Endothelial cell of umbilical vein (primary cell): ENCODE data around the gene C4orf50. TPM values are rescaled to one million over a fixed set of nuclear protein-coding genes. Genes with fewer than 3 reads are reported as not detected.

ENCODE experiments used
- BruUV-seq: library from RNA; stranded (reverse); fragments of 400-500 nt; replicated peaks from 2 replicates; lab custom pipeline; 2021; lab: Mats Ljungman, UMichigan
- CTCF ChIA-PET: fragments of 300-600, 350-600 bp; sonication (Branson Sonifier 250); formaldehyde crosslinking; loops from one replicate; lab custom pipeline; 2021; ENCODE audit warnings: antibody characterized with exemption, inconsistent platforms; lab: Charles Lee
- POLR2A ChIA-PET: fragments of 300-600, 350-600 bp; sonication (Branson Sonifier 250); formaldehyde crosslinking; loops from one replicate; lab custom pipeline; 2021; ENCODE audit warnings: antibody characterized with exemption, inconsistent platforms; lab: Charles Lee
- DNase-seq: peaks from one replicate; pipeline ENCODE4 v3.0.0-alpha.2; 2011; ENCODE audit warnings: low read depth, low spot score
- FAIRE-seq: peaks from 2 replicates; lab custom pipeline; 2011; peaks lifted over from hg19 to GRCh38; lab: Jason Lieb, UNC
- H2AFZ ChIP-seq: 2 replicates; pipeline ENCODE4 v1.6.0; 2012; ENCODE audit warnings: low read depth, low read length, control low read depth, inconsistent platforms
- H3K27ac ChIP-seq: 2 replicates; pipeline ENCODE4 v1.5.1; 2011; ENCODE audit warnings: low read depth, mild to moderate bottlenecking, control low read depth, low read length, moderate library complexity; ENCODE audit not compliant: insufficient read depth
- H3K27me3 ChIP-seq, 2 experiments: 2 replicates each; pipeline versions ENCODE4 v1.6.0 to v1.6.1; 2011; ENCODE audit warnings: low read length in 2 of 2, mixed read lengths in 1 of 2; ENCODE audit not compliant: control insufficient read depth in 2 of 2, insufficient read depth in 2 of 2
- H3K36me3 ChIP-seq, 2 experiments: 2 replicates in 1 of 2; 3 replicates in 1 of 2; pipeline ENCODE4 v1.5.1; 2011; ENCODE audit warnings: low read length in 2 of 2, mild to moderate bottlenecking in 1 of 2, moderate library complexity in 1 of 2; ENCODE audit not compliant: control insufficient read depth in 2 of 2, insufficient read depth in 2 of 2; ENCODE audit errors: extremely low read depth in 1 of 2
- H3K4me1 ChIP-seq: 3 replicates; pipeline ENCODE4 v1.5.1; 2011; ENCODE audit warnings: mild to moderate bottlenecking, low read length; ENCODE audit not compliant: control insufficient read depth, insufficient read depth; ENCODE audit errors: extremely low read depth
- H3K4me2 ChIP-seq: 2 replicates; pipeline ENCODE4 v1.6.1; 2011; ENCODE audit warnings: low read length, control low read depth, mixed read lengths; ENCODE audit not compliant: insufficient read depth
- H3K4me3 ChIP-seq, 3 experiments: fragments of 200-600 bp in 1 of 3; sonication (generic), shearing (Covaris generic) in 1 of 3; replicated peaks in 1 of 3; 2 replicates each; pipeline ENCODE4 v1.5.1; 2011 to 2016; ENCODE audit warnings: control low read depth in 3 of 3, low read length in 3 of 3, mild to moderate bottlenecking in 2 of 3, inconsistent platforms in 1 of 3, low read depth in 1 of 3, moderate library complexity in 1 of 3; ENCODE audit not compliant: insufficient read depth in 1 of 3
- H3K79me2 ChIP-seq: 2 replicates; pipeline ENCODE4 v1.6.0; 2012; ENCODE audit warnings: low read length, inconsistent platforms; ENCODE audit not compliant: control insufficient read depth, insufficient read depth
- H3K9ac ChIP-seq: replicated peaks from 2 replicates; pipeline ENCODE3; 2011; ENCODE audit warnings: low read length, control low read depth; ENCODE audit not compliant: insufficient read depth; ENCODE audit errors: extremely low read depth
- H3K9me1 ChIP-seq: replicated peaks from 3 replicates; pipeline ENCODE4 v1.6.0; 2011; ENCODE audit warnings: mild to moderate bottlenecking, low read length; ENCODE audit not compliant: control insufficient read depth, insufficient read depth; ENCODE audit errors: extremely low read depth
- H3K9me3 ChIP-seq: replicated peaks from 2 replicates; pipeline ENCODE4 v1.5.1; 2012; ENCODE audit warnings: low read length, inconsistent platforms; ENCODE audit not compliant: control insufficient read depth, insufficient read depth
- H4K20me1 ChIP-seq: replicated peaks from 2 replicates; pipeline ENCODE3; 2011; ENCODE audit warnings: mild to moderate bottlenecking, low read length; ENCODE audit not compliant: control insufficient read depth, insufficient read depth; ENCODE audit errors: extremely low read depth
- EZH2 ChIP-seq: IDR thresholded peaks from 2 replicates; pipeline ENCODE4 v1.6.1; 2012; ENCODE audit warnings: borderline replicate concordance, low read depth, mild to moderate bottlenecking, moderate library complexity, low read length, inconsistent platforms; ENCODE audit not compliant: severe bottlenecking
- FOS ChIP-seq: IDR thresholded peaks from 2 replicates; pipeline ENCODE4 v1.6.1; 2011; ENCODE audit warnings: mild to moderate bottlenecking, low read length, moderate library complexity, borderline replicate concordance; ENCODE audit not compliant: insufficient read depth
- GATA2 ChIP-seq: IDR thresholded peaks from 2 replicates; pipeline ENCODE4 v1.7.0; 2011; ENCODE audit warnings: low read depth, mild to moderate bottlenecking, moderate library complexity, mixed read lengths, low read length; ENCODE audit not compliant: insufficient read length, insufficient read depth
- JUN ChIP-seq: IDR thresholded peaks from 2 replicates; pipeline ENCODE4 v1.6.1; 2011; ENCODE audit warnings: borderline replicate concordance, low read depth; ENCODE audit not compliant: insufficient read length, insufficient read depth
- MYC ChIP-seq: IDR thresholded peaks from one replicate; pipeline ENCODE4 v1.6.1; 2011; ENCODE audit warnings: mild to moderate bottlenecking, low read depth, low read length
- POLR2A ChIP-seq: IDR thresholded peaks from 2 replicates; pipeline ENCODE4 v1.6.1; 2012; ENCODE audit warnings: low read depth, mild to moderate bottlenecking, control low read depth, low read length
- POLR2AphosphoS5 ChIP-seq: IDR thresholded peaks from 2 replicates; pipeline ENCODE4 v1.6.1; 2012; ENCODE audit warnings: low read depth, mild to moderate bottlenecking, control low read depth, low read length, moderate library complexity; ENCODE audit not compliant: insufficient read depth
- dilution Hi-C: fragments of 300-500 bp; cut with MboI; formaldehyde crosslinking; loops from one replicate; pipeline ENCODE4 v1.15.0; 2019; ENCODE audit warnings: low sequenced_read_pairs; ENCODE audit not compliant: extremely low pct_ligation_motif_present
- intact Hi-C: fragments of 100-400 bp; cut with micrococcal nuclease; formaldehyde crosslinking; loops from one replicate; pipeline ENCODE4 v1.10.0; 2022
- polyA plus RNA-seq, 4 experiments: library from polyadenylated mRNA; depleted of rRNA in 3 of 4; stranded (reverse) in 3 of 4; unstranded in 1 of 4; fragments of >200 nt; gene quantifications; 2 replicates each; pipeline versions ENCODE4 v1.2.1 to v1.2.3, GENCODE V29; 2011 to 2012; ENCODE audit warnings: missing spikeins in 1 of 4
- total RNA-seq: library from RNA; stranded (reverse); gene quantifications from 2 replicates; pipeline ENCODE4 v1.2.3, GENCODE V29; 2021
- TF ChIP-seq, protein P1 (sequence below): IDR thresholded peaks from 2 replicates; pipeline ENCODE4 v1.6.1; 2011; ENCODE audit not compliant: insufficient read depth, insufficient read length
- TF ChIP-seq, protein P2 (sequence below), 2 donors: IDR thresholded peaks; 1 replicate in 1 of 2; 2 replicates in 1 of 2; pipeline ENCODE4 v1.5.1; 2011; ENCODE audit warnings: low read length in 2 of 2, mild to moderate bottlenecking in 2 of 2, moderate library complexity in 2 of 2, control low read depth in 1 of 2, inconsistent platforms in 1 of 2, low read depth in 1 of 2; ENCODE audit not compliant: insufficient read depth in 1 of 2; ENCODE audit errors: extremely low read depth in 1 of 2

Gene C4orf50
- total and polyA plus RNA-seq, 2 donors (not counting 3 experiments of a cell fraction or from before 2014, with no cell fraction given) = not detected

DNA sequence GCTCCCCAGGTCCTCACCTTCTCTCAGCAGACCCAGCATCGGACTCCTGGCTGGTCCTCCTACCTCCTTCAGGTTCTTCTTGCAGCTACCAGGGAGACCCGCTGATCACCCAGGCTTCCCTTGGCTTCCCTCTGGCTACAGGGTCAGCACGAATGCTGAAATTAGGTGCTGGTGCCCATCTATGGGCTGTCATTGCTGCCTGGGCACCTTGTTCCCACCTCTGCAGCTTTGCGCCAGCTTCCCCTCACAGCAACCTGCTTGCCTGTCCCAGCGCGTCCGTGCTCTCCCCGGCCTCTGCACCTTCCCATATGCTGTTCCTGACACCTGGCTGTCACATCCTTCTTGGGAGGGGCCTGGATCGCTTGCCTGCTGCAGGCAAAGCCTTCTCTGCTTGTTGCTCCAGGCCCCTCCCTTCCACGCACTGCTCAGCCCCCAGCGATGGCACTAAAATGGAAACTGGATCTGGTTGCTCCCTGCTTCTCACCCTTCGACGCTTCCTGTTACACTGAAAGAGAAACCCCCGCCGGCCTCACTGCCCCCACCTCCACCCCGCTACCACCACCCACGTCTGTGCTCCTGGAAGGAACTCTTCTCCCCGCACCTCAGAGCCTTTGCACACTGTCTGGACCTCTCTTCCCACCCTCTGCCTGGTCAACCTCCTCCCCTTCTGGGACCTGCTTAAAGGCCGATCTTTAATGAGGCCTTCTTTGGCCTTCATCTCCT lies 22.2 kb downstream of the C4orf50 start:
- no peak overlapping the region for H2AFZ ChIP-seq
- H3K27ac ChIP-seq = no peak overlapping the region
- H3K36me3 ChIP-seq = no peaks in the 10 kb centered on the region
- no peaks in the 10 kb centered on the region for H3K4me1 ChIP-seq
- no peaks in the 10 kb centered on the region for H3K9me1 ChIP-seq
- no peaks in the 10 kb centered on the region for H3K79me2 ChIP-seq
- no peak for FAIRE-seq
- TF ChIP-seq GATA2 (no peak), POLR2A (no peak), MYC (no peak), FOS (no peak), POLR2AphosphoS5 (no peak), JUN (no peak), EZH2 (no peak)
- TF ChIP-seq, protein P1, sequence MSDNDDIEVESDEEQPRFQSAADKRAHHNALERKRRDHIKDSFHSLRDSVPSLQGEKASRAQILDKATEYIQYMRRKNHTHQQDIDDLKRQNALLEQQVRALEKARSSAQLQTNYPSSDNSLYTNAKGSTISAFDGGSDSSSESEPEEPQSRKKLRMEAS = no peak
- TF ChIP-seq, protein P2, sequence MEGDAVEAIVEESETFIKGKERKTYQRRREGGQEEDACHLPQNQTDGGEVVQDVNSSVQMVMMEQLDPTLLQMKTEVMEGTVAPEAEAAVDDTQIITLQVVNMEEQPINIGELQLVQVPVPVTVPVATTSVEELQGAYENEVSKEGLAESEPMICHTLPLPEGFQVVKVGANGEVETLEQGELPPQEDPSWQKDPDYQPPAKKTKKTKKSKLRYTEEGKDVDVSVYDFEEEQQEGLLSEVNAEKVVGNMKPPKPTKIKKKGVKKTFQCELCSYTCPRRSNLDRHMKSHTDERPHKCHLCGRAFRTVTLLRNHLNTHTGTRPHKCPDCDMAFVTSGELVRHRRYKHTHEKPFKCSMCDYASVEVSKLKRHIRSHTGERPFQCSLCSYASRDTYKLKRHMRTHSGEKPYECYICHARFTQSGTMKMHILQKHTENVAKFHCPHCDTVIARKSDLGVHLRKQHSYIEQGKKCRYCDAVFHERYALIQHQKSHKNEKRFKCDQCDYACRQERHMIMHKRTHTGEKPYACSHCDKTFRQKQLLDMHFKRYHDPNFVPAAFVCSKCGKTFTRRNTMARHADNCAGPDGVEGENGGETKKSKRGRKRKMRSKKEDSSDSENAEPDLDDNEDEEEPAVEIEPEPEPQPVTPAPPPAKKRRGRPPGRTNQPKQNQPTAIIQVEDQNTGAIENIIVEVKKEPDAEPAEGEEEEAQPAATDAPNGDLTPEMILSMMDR (IDR thresholded peaks at IDR 0.05; ENCODE audit: extremely low read depth in 1 of 2, insufficient read depth in 1 of 2, low read depth in 1 of 2, low read length in 2 of 2) = no peak
- intact Hi-C loops = no loop called here
- dilution Hi-C loops = no loop called here
- no TSS peak for BruUV-seq
- no peak for DNase-seq
- POLR2A ChIA-PET = no interaction called here
- H3K9me3 ChIP-seq = no peaks in the 10 kb centered on the region
- no peak overlapping the region for H3K4me3 ChIP-seq
- no peaks in the 10 kb centered on the region for H3K27me3 ChIP-seq
- H4K20me1 ChIP-seq = no peaks in the 10 kb centered on the region
- H3K9ac ChIP-seq = no peak overlapping the region
- CTCF ChIA-PET = interaction anchor here (3.3 to 4.5 kb wide), 2 partner anchors 254 to 335 kb away, joined by 23 to 38 read pairs; no protein-coding TSS in a partner anchor
- no peak overlapping the region for H3K4me2 ChIP-seq
